ENCODE measurements around the gene PES1. TPM values are rescaled to one million over a fixed set of nuclear protein-coding genes. Genes with fewer than 3 reads are reported as not detected.
"Not testable (repeated sequence)": the region's sequence is repeated elsewhere in the genome, so short reads cannot be mapped to it uniquely, and the experiment has no call there.

PES1 gene
- total RNA-seq, 4 donors from 2014 or later: 36.6 to 62.4 (median 47.9) TPM

DNA sequence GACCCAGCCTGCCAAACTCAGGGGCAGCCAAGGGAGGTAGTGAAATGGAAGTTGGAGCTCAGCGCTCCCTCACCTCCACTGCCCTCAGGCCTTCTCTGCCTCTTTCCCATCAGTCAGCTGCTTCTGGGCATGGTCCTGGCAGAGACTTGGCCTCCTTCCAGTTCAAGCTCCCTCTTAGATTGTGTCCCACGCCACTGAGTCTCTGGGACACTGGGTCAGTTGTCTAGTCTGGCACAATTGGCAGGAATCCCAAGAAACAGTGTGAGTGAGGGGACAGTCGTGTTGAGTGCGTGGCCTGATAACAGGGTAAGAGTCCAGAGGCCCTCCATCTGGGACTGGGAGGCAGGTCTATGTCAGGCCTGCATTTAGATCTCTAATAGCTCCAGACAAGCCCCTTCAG lies 36.8 kb upstream of the PES1 start:
- no peaks in the 10 kb centered on the region for H3K9me3 ChIP-seq
- peak; percentile 6 to 15 for DNase-seq
- no peak overlapping the region for H3K27ac ChIP-seq
- H3K27me3 ChIP-seq: no peaks in the 10 kb centered on the region
- no peak overlapping the region for H3K4me3 ChIP-seq (replicated peaks in 1 of 3)
- WGBS, 2 donors: 53 to 57% methylated on average over 2 to 4 of the region's 4 CpGs
- no peaks in the 10 kb centered on the region for H3K36me3 ChIP-seq
- intact Hi-C loops (cut with DNase I): no loop called here
- TF ChIP-seq, protein P1, sequence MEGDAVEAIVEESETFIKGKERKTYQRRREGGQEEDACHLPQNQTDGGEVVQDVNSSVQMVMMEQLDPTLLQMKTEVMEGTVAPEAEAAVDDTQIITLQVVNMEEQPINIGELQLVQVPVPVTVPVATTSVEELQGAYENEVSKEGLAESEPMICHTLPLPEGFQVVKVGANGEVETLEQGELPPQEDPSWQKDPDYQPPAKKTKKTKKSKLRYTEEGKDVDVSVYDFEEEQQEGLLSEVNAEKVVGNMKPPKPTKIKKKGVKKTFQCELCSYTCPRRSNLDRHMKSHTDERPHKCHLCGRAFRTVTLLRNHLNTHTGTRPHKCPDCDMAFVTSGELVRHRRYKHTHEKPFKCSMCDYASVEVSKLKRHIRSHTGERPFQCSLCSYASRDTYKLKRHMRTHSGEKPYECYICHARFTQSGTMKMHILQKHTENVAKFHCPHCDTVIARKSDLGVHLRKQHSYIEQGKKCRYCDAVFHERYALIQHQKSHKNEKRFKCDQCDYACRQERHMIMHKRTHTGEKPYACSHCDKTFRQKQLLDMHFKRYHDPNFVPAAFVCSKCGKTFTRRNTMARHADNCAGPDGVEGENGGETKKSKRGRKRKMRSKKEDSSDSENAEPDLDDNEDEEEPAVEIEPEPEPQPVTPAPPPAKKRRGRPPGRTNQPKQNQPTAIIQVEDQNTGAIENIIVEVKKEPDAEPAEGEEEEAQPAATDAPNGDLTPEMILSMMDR (IDR thresholded peaks at IDR 0.05): no peak
- TF ChIP-seq POLR2A (IDR thresholded peaks at IDR 0.05): no peak
- no peaks in the 10 kb centered on the region for H3K4me1 ChIP-seq

DNA sequence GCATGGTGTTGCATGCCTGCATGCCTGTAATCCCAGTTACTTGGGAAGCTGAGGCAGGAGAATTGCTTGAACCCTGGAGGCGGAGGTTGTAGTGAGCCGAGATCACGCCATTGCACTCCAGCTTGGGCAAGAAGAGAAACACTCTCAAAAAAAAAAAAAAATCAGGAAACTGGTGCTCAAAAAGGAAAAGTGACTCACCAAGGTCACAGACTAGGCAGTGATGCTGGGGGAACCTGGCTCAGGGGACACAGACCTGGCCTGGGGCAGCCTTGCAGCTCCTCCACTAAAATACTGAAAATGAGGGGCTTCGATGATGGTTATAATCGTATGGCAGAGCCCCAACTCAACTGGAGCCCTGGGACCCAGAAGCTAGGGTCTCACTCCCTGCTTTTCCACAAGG lies 35.8 kb upstream of the PES1 start:
- 88 to 89% methylated on average over 5 of the region's 5 CpGs for WGBS, 2 donors
- TF ChIP-seq, protein P1 (IDR thresholded peaks at IDR 0.05): no peak
- Histone ChIP-seq H3K4me1 (no peaks in the 10 kb centered on the region), H3K36me3 (no peaks in the 10 kb centered on the region), H3K27me3 (no peaks in the 10 kb centered on the region), H3K4me3 (replicated peaks in 1 of 3) (no peak overlapping the region), H3K9me3 (no peaks in the 10 kb centered on the region), H3K27ac (no peak overlapping the region)
- no peak for DNase-seq
- intact Hi-C loops (cut with DNase I): no loop called here

DNA sequence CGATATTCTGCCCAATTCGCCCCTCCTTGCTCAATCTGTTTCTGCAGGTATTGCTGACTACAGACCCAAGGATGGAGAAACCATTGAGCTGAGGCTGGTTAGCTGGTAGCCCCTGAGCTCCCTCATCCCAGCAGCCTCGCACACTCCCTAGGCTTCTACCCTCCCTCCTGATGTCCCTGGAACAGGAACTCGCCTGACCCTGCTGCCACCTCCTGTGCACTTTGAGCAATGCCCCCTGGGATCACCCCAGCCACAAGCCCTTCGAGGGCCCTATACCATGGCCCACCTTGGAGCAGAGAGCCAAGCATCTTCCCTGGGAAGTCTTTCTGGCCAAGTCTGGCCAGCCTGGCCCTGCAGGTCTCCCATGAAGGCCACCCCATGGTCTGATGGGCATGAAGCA lies 34.7 kb upstream of the PES1 start:
- H3K4me3 ChIP-seq (replicated peaks in 1 of 3): no peak overlapping the region
- H3K27ac ChIP-seq: no peak overlapping the region
- TF ChIP-seq POLR2A (IDR thresholded peaks at IDR 0.05): no peak
- TF ChIP-seq, protein P1 (IDR thresholded peaks at IDR 0.05): no peak
- no peaks in the 10 kb centered on the region for H3K36me3 ChIP-seq
- H3K4me1 ChIP-seq: no peaks in the 10 kb centered on the region
- H3K27me3 ChIP-seq: no peaks in the 10 kb centered on the region
- intact Hi-C loops (cut with DNase I): no loop called here
- DNase-seq: no peak
- H3K9me3 ChIP-seq: no peaks in the 10 kb centered on the region
- WGBS, 2 donors: 90 to 100% methylated on average over 3 of the region's 5 CpGs

DNA sequence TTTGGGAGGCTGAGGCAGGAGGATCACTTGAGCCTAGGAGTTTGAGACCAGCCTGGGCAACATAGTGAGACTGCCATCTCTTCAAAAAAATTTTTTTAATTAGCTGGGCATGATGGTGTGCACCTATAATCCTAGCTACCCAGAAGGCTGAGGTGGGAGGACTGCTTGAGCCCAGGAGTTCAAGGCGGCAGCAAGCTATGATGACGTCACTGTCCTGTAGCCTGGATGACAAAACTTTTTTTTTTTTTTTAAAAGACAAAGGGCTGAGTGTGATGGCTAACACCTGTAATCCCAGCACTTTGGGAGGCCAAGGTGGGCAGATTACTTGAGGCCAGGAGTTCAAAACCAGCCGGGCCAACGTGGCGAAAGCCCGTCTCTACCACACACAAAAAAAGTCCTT lies 28.2 kb upstream of the PES1 start:
- intact Hi-C loops (cut with DNase I); H3K4me1 ChIP-seq; H3K27ac ChIP-seq; H3K27me3 ChIP-seq; DNase-seq; H3K9me3 ChIP-seq; H3K4me3 ChIP-seq (replicated peaks in 1 of 3): not testable (repeated sequence)
- WGBS, 2 donors: 92 to 98% methylated on average over 6 of the region's 6 CpGs
- peaks cover 4 to 16% of the 10 kb centered on the region in 2 donors for H3K36me3 ChIP-seq

DNA sequence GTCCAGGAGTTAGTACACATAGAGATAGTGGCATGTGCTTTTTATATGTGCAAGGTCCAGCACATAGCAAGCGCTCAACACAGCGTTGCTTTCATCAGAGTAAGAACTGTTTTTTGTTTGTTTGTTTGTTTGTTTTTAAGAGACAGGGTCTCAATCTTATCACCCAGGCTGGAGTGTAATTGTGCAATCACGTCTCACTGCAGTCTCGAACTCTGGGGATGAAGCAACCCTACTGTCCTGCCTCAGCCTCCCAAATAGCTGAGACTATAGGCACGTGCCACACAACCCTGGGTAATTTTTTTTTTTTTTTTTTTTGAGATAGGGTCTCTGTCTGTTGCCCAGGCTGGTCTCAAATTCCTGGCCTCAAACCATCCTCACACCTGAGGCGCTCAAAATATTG lies 26.1 kb upstream of the PES1 start:
- no peaks in the 10 kb centered on the region for H3K9me3 ChIP-seq
- WGBS, 2 donors: 92 to 93% methylated on average over 6 of the region's 6 CpGs
- peaks cover 12 to 17% of the 10 kb centered on the region in 2 donors for H3K36me3 ChIP-seq
- DNase-seq: no peak
- no peaks in the 10 kb centered on the region for H3K4me1 ChIP-seq
- TF ChIP-seq POLR2A (IDR thresholded peaks at IDR 0.05): no peak
- TF ChIP-seq, protein P1 (IDR thresholded peaks at IDR 0.05): no peak
- no peaks in the 10 kb centered on the region for H3K27me3 ChIP-seq
- no peak overlapping the region for H3K4me3 ChIP-seq (replicated peaks in 1 of 3)
- intact Hi-C loops (cut with DNase I): no loop called here
- H3K27ac ChIP-seq: no peak overlapping the region

DNA sequence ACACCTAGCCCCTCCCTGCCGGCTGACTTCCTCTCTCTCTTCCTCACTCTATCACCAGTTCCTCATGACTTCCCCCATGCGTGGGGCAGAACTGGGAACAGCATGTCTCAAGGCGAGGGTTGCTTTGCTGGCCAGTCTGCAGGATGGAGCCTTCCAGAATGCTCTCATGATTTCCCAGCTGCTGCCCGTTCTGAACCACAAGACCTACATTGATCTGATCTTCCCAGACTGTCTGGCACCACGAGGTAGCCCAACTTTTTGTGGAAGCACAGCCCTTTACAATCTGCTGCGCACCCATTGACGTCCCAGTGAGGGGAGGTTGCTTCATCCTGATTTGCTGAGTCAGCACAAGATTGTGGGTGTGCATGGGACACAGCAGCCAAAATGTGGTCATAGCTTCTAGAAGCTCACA lies 23.8 kb upstream of the PES1 start:
- no peak overlapping the region for H3K4me3 ChIP-seq (replicated peaks in 1 of 3)
- H3K9me3 ChIP-seq: no peaks in the 10 kb centered on the region
- no peaks in the 10 kb centered on the region for H3K27me3 ChIP-seq
- no peak for DNase-seq
- intact Hi-C loops (cut with DNase I): no loop called here
- H3K36me3 ChIP-seq: peaks cover 12 to 19% of the 10 kb centered on the region in 2 donors
- WGBS, 2 donors: 83 to 86% methylated on average over 6 to 7 of the region's 7 CpGs
- TF ChIP-seq, protein P1 (IDR thresholded peaks at IDR 0.05): no peak
- no peak for TF ChIP-seq POLR2A (IDR thresholded peaks at IDR 0.05)
- no peaks in the 10 kb centered on the region for H3K4me1 ChIP-seq
- H3K27ac ChIP-seq: no peak overlapping the region
